Adipocyte (in vitro differentiated cells): ENCODE results near the gene GAR1.
"Not testable (repeated sequence)": the region's sequence is repeated elsewhere in the genome, so short reads cannot be mapped to it uniquely, and the experiment has no call there.

Experiments
- DNase-seq: peaks from one replicate; pipeline ENCODE4 v3.0.0-alpha.2; 2015; ENCODE audit warnings: low read depth
- H3K27me3 ChIP-seq: replicated peaks from 2 replicates; pipeline ENCODE4 v1.7.0; 2013; ENCODE audit warnings: mild to moderate bottlenecking, low read length, moderate library complexity; ENCODE audit not compliant: control insufficient read depth, insufficient read depth
- H3K36me3 ChIP-seq: 2 replicates; pipeline ENCODE4 v1.7.0; 2013; ENCODE audit warnings: low read length, mild to moderate bottlenecking, moderate library complexity; ENCODE audit not compliant: control insufficient read depth, insufficient read depth, severe bottlenecking
- H3K4me1 ChIP-seq: 2 replicates; pipeline ENCODE4 v1.7.0; 2013; ENCODE audit warnings: mild to moderate bottlenecking, low read length, moderate library complexity; ENCODE audit not compliant: control insufficient read depth, insufficient read depth
- H3K4me3 ChIP-seq: 2 replicates; pipeline ENCODE4 v1.7.0; 2013; ENCODE audit warnings: mild to moderate bottlenecking, low read length, moderate library complexity
- H3K9ac ChIP-seq: 2 replicates; pipeline ENCODE4 v1.7.0; 2013; ENCODE audit warnings: mild to moderate bottlenecking, low read length, moderate library complexity
- H3K9me3 ChIP-seq: 2 replicates; pipeline ENCODE4 v1.7.0; 2013; ENCODE audit warnings: mild to moderate bottlenecking, low read length, moderate library complexity; ENCODE audit not compliant: control insufficient read depth

Gene GAR1

GRCh38 chr4:109846395-109847098 lies 31.0 kb downstream of the GAR1 start:
- Histone ChIP-seq H3K4me3 (no peak overlapping the region), H3K36me3 (no peaks in the 10 kb centered on the region), H3K9me3 (no peaks in the 10 kb centered on the region), H3K27me3 (no peaks in the 10 kb centered on the region), H3K9ac (no peak overlapping the region), H3K4me1 (no peaks in the 10 kb centered on the region)
- no peak for DNase-seq

DNA sequence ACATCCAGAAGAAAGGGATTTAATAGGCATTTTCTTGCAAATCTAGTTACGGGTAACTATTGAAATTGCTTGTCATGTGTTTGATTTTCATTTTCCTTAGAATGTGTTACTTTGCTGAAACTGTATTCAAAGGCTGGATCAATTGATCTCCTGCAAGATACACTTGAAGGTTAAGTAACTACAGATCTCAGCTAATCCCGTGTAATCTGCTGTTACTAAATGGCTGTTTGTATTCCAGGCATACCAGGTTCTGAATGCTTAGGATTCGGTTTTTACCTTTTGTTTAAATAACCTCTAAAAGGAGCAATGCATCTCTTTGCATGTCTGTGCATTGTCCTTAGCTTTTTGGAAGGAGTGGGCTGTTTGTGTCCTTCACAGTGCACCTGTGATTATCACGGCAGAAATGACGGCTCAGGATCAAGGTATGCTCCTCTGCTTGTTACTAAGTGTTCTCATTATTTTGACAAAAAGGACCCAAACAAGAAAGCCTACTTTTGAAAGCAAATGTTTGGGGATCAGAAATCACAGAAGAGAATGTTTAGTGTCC lies 32.4 kb downstream of the GAR1 start, which contains the start of gene LRIT3:
TSS of gene LRIT3 (plus strand) at position 212 of the 547 bp plus-strand sequence. CDS start at position 307, 95 bp downstream.
- no peak for DNase-seq
- no peaks in the 10 kb centered on the region for H3K27me3 ChIP-seq
- no peak within 1 kb of the TSS for H3K4me3 ChIP-seq
- H3K36me3 ChIP-seq = no peaks in the 10 kb centered on the region
- no peak within 1 kb of the TSS for H3K9ac ChIP-seq
- no peaks in the 10 kb centered on the region for H3K4me1 ChIP-seq
- H3K9me3 ChIP-seq = no peaks in the 10 kb centered on the region

DNA sequence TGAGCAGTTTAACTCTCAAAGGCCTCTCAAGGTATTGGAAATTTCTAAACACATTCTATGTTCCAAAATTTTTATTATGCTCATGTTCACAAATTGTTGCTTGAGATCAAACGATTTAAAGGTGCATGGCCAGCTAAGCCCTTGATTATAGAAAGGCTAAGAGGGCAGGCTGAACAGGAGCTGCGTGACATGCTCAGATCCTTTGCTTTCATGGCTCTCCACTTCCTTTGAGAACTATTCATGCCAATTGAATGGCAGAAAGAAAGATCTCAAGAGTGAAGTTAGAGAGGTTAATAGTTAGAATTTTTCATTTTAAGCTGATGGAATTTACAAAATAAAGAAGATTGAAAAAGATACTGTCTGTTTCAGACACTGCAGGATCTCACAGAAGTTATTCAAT lies 32.9 kb downstream of the GAR1 start:
- H3K9ac ChIP-seq = no peak overlapping the region
- no peak overlapping the region for H3K4me3 ChIP-seq
- H3K27me3 ChIP-seq = no peaks in the 10 kb centered on the region
- no peaks in the 10 kb centered on the region for H3K36me3 ChIP-seq
- H3K9me3 ChIP-seq = no peaks in the 10 kb centered on the region
- DNase-seq = no peak
- H3K4me1 ChIP-seq = no peaks in the 10 kb centered on the region

DNA sequence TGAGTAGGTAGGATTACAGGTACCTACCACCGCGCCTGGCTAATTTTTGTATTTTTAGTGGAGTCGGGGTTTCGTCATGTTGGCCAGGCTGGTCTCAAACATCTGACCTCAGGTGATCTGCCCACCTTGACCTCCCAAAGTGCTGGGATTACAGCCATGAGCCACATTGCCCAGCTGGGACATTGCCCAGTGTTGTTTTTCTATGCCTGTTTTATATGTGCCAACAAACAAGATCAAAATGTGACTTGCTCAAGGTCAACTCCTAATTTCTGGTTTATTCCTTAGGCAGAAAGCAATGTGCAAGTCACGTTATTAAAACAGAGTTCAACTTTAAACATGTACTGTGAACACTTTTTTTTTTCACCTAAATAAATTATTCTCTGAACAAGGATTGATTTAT lies 35.0 kb downstream of the GAR1 start:
- no peaks in the 10 kb centered on the region for H3K4me1 ChIP-seq
- H3K9ac ChIP-seq = no peak overlapping the region
- no peaks in the 10 kb centered on the region for H3K9me3 ChIP-seq

GRCh38 chr4:109859426-109860300 lies 44.1 kb downstream of the GAR1 start:
- not testable (repeated sequence) for H3K9ac ChIP-seq, H3K4me3 ChIP-seq, H3K27me3 ChIP-seq, H3K4me1 ChIP-seq, DNase-seq, H3K36me3 ChIP-seq, H3K9me3 ChIP-seq

More for the DNA sequence above, 35.0 kb downstream of the GAR1 start:
- Histone ChIP-seq H3K36me3 (no peaks in the 10 kb centered on the region), H3K4me3 (no peak overlapping the region), H3K27me3 (no peaks in the 10 kb centered on the region)
- no peak for DNase-seq

DNA sequence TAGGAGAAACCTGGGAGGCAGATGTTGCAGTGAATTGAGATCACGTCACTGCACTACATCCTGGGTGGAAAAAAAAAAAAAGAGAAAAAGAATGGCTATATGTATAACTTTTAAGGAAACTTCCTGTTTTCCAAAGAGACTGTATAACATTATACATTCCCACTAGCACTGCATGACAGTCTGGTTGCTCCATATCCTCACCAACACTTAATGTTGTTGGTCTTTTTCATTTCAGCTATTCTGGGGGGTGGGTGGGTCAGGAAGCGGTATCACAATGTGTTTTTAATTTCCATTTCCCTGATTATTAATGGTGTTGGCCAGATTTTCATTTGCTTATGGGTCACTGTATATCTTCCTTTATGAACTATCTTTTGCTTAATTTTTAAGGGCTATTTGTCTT lies 45.7 kb downstream of the GAR1 start:
- peaks cover 8% of the 10 kb centered on the region for H3K9me3 ChIP-seq
- no peaks in the 10 kb centered on the region for H3K27me3 ChIP-seq
- no peaks in the 10 kb centered on the region for H3K4me1 ChIP-seq
- H3K36me3 ChIP-seq = no peaks in the 10 kb centered on the region
- DNase-seq = no peak
- no peak overlapping the region for H3K9ac ChIP-seq
- H3K4me3 ChIP-seq = no peak overlapping the region

- no peak for DNase-seq
- Histone ChIP-seq H3K9me3 (peaks cover 8% of the 10 kb centered on the region), H3K27me3 (no peaks in the 10 kb centered on the region), H3K4me3 (no peak overlapping the region), H3K9ac (no peak overlapping the region), H3K4me1 (no peaks in the 10 kb centered on the region), H3K36me3 (no peaks in the 10 kb centered on the region)
These were observed 46.5 kb downstream of the GAR1 start for GRCh38 chr4:109861916-109862511.

DNA sequence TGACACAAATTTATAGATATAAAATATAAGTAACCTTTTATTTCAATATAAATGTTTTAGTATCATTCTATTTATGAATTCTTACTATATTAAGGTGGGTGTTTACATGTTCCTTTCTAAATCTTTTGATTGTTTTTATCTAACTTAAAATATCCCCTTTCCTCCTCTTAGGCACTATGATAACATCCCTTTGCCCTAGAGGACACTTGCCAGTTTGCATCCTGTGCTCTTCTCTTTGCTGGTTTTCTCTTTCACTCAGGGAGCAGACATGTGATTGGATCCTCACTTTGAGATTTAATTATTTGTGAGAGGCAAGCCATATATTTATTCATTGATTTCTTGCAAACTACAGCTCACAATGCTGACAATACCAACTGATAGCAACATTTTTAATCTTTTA lies 48.6 kb downstream of the GAR1 start:
- Histone ChIP-seq H3K27me3 (no peaks in the 10 kb centered on the region), H3K4me3 (no peak overlapping the region), H3K36me3 (no peaks in the 10 kb centered on the region), H3K9ac (no peak overlapping the region), H3K9me3 (peaks cover 8% of the 10 kb centered on the region), H3K4me1 (no peaks in the 10 kb centered on the region)
- DNase-seq = no peak

DNA sequence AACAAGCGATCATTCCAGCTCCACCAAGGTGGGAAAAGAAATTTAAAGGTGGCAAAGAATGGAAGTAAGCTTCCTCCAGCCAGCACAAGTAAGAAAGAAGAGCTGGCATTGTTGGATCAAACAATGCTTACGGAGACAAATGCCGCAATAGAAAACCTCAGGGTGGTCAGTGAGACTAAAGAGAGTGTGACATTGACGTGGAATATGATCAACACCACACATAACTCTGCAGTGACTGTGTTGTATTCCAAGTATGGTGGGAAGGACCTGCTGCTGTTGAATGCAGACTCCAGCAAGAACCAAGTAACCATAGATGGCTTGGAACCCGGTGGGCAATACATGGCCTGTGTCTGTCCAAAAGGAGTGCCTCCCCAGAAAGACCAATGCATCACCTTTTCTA lies 54.5 kb downstream of the GAR1 start:
- Histone ChIP-seq H3K9me3 (no peaks in the 10 kb centered on the region), H3K36me3 (peaks cover 5% of the 10 kb centered on the region)

DNA sequence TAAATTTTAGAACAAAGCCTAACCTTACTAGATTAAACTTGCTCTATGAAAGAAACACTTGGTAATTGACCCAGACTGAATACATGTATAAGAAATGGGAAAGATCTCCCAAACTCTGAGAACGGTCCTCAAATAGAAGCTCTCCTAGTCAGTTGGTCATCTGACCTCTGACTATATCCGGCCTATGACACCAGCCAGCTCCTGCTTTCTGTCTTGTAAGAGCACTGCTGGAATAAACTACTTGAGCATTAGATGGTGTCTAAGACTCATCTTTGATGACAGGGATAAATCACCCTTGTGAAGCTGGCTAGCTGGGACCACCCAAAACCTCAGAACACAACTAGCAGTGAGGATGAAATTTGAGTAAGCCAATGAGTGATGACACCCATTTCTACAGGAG lies 56.5 kb downstream of the GAR1 start:
- no peaks in the 10 kb centered on the region for H3K4me1 ChIP-seq
- H3K9ac ChIP-seq = no peak overlapping the region
- no peaks in the 10 kb centered on the region for H3K27me3 ChIP-seq
- H3K36me3 ChIP-seq = peaks cover 5% of the 10 kb centered on the region
- H3K9me3 ChIP-seq = no peaks in the 10 kb centered on the region
- DNase-seq = no peak
- no peak overlapping the region for H3K4me3 ChIP-seq

More for the DNA sequence above, 54.5 kb downstream of the GAR1 start:
- no peaks in the 10 kb centered on the region for H3K27me3 ChIP-seq
- no peak overlapping the region for H3K4me3 ChIP-seq
- no peak overlapping the region for H3K9ac ChIP-seq
- DNase-seq = no peak
- H3K4me1 ChIP-seq = no peaks in the 10 kb centered on the region
